ENCODE results near the gene ATP2B1.

Gene ATP2B1

DNA sequence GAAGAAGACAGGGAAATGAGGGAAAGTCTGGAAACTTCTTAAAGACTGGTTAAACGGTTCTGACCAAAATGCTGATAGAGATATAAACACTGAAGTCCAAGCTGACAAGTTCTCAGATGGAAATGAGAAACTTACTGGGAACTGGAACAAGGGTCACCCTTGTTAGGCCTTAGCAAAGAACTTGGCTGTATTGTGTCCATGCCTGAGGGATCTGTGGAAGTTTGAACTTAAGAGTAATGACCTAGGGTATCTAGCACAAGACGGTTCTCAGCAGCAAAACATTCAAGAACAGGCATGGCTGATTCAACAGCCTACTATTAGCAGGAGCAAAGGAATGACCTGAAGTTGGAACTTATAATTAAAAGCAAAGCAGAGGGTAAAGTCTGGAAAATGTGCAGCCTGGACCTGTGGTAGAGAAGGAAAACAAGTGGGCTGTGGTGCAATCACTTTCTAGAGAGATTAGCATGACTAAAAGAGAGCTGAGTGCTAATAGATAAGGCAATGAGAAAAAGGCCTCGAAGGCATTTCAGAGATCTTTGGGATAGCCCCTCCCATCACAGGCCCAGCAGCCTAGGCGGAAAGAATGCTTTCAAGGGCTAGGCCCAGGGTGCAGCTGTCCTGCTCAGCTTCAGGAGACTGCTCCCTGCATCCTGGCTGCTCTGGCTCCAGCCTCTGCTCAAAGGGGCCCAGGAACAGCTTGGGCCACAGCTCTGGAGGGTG lies 60.3 kb downstream of the ATP2B1 start:
- H4K20me1 ChIP-seq (ENCODE audit: control insufficient read depth, insufficient read depth, low read depth, low read length): peaks cover 4% of the 10 kb centered on the region; the same call in 1 of the 2 replicates
- H3F3A ChIP-seq (ENCODE audit: control insufficient read depth, insufficient read depth): no peaks in the 10 kb centered on the region
- H3K27me3 ChIP-seq (ENCODE audit: control insufficient read depth, low read length): no peaks in the 10 kb centered on the region
- H3K4me1 ChIP-seq (ENCODE audit: control insufficient read depth, low read length): no peaks in the 10 kb centered on the region
- peaks cover 97% of the 10 kb centered on the region for H3K79me2 ChIP-seq (ENCODE audit: control insufficient read depth, low read length)
- H3K9me3 ChIP-seq (ENCODE audit: control insufficient read depth, insufficient read depth, low read length): no peaks in the 10 kb centered on the region
- H3K4me2 ChIP-seq (ENCODE audit: low read length): no peak overlapping the region
- peaks cover 77% of the 10 kb centered on the region for H3K36me3 ChIP-seq (ENCODE audit: control insufficient read depth, low read length)
- TF ChIP-seq EZH2phosphoT487 (IDR thresholded peaks at IDR 0.05; ENCODE audit: borderline replicate concordance, low read length): no peak
- TF ChIP-seq, protein P1, sequence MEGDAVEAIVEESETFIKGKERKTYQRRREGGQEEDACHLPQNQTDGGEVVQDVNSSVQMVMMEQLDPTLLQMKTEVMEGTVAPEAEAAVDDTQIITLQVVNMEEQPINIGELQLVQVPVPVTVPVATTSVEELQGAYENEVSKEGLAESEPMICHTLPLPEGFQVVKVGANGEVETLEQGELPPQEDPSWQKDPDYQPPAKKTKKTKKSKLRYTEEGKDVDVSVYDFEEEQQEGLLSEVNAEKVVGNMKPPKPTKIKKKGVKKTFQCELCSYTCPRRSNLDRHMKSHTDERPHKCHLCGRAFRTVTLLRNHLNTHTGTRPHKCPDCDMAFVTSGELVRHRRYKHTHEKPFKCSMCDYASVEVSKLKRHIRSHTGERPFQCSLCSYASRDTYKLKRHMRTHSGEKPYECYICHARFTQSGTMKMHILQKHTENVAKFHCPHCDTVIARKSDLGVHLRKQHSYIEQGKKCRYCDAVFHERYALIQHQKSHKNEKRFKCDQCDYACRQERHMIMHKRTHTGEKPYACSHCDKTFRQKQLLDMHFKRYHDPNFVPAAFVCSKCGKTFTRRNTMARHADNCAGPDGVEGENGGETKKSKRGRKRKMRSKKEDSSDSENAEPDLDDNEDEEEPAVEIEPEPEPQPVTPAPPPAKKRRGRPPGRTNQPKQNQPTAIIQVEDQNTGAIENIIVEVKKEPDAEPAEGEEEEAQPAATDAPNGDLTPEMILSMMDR (IDR thresholded peaks at IDR 0.05; ENCODE audit: low read depth, low read length, poor library complexity, severe bottlenecking): no peak
- H3K9me2 ChIP-seq (replicated peaks; ENCODE audit: control insufficient read depth, low read length): no peaks in the 10 kb centered on the region
- H3K4me3 ChIP-seq (ENCODE audit: low read length): no peak overlapping the region
- H3K27ac ChIP-seq (ENCODE audit: low read depth, low read length): no peak overlapping the region

DNA sequence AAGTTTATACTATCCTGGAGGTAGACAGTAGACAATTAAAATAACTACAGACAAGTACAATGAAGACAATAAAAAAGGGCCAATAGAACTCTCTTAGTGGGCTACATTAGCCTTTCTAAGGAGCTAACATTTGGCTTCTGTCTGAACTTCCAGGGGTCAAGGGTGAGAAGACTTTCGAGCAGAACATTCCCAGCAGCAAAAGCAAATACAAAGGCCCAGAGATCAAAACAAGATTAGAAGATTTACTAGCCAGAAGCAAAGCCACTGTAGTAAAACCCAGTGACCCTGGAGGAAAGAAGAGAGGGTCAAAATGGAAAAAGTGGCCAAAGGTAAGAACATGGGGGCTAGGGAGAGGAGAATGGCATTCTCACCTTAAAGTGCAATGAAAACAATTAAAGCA lies 63.2 kb downstream of the ATP2B1 start:
- no peak overlapping the region for H3K4me2 ChIP-seq (ENCODE audit: low read length)
- H3K36me3 ChIP-seq (ENCODE audit: control insufficient read depth, low read length): peaks cover 80% of the 10 kb centered on the region
- H3K9me3 ChIP-seq (ENCODE audit: control insufficient read depth, insufficient read depth, low read length): no peaks in the 10 kb centered on the region
- H3K27ac ChIP-seq (ENCODE audit: low read depth, low read length): no peak overlapping the region
- H3K27me3 ChIP-seq (ENCODE audit: control insufficient read depth, low read length): no peaks in the 10 kb centered on the region
- H3K79me2 ChIP-seq (ENCODE audit: control insufficient read depth, low read length): peaks cover 94% of the 10 kb centered on the region
- no peaks in the 10 kb centered on the region for H3F3A ChIP-seq (ENCODE audit: control insufficient read depth, insufficient read depth)
- H4K20me1 ChIP-seq (ENCODE audit: control insufficient read depth, insufficient read depth, low read depth, low read length): peaks cover 4% of the 10 kb centered on the region; the same call in 1 of the 2 replicates
- no peaks in the 10 kb centered on the region for H3K9me2 ChIP-seq (replicated peaks; ENCODE audit: control insufficient read depth, low read length)
- no peak for TF ChIP-seq EZH2phosphoT487 (IDR thresholded peaks at IDR 0.05; ENCODE audit: borderline replicate concordance, low read length)
- TF ChIP-seq, protein P1 (IDR thresholded peaks at IDR 0.05; ENCODE audit: low read depth, low read length, poor library complexity, severe bottlenecking): no peak
- H3K4me3 ChIP-seq (ENCODE audit: low read length): no peak overlapping the region
- no peaks in the 10 kb centered on the region for H3K4me1 ChIP-seq (ENCODE audit: control insufficient read depth, low read length)

DNA sequence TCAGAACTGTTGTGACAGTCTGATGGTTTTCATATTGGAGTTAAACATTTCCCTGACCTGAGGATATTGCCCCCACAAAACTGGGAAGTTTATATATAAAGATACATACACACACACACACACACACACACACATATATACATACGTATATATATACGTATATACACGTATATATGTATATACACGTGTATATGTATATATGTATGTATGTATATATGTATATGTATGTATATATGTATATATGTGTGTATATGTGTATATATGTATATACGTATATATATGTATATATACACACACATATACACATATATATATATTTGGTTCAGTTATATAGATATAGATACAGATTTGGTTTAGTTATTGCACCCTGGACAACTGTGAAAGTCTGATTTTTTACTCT lies 65.7 kb downstream of the ATP2B1 start:
- H3K9me3 ChIP-seq (ENCODE audit: control insufficient read depth, insufficient read depth, low read length): no peaks in the 10 kb centered on the region
- no peaks in the 10 kb centered on the region for H3K4me1 ChIP-seq (ENCODE audit: control insufficient read depth, low read length)
- H3K9me2 ChIP-seq (replicated peaks; ENCODE audit: control insufficient read depth, low read length): no peaks in the 10 kb centered on the region
- no peak overlapping the region for H3K27ac ChIP-seq (ENCODE audit: low read depth, low read length)
- H3F3A ChIP-seq (ENCODE audit: control insufficient read depth, insufficient read depth): no peaks in the 10 kb centered on the region
- H4K20me1 ChIP-seq (ENCODE audit: control insufficient read depth, insufficient read depth, low read depth, low read length): peaks cover 4% of the 10 kb centered on the region; the same call in 1 of the 2 replicates
- H3K4me3 ChIP-seq (ENCODE audit: low read length): no peak overlapping the region
- H3K27me3 ChIP-seq (ENCODE audit: control insufficient read depth, low read length): no peaks in the 10 kb centered on the region
- TF ChIP-seq, protein P1 (IDR thresholded peaks at IDR 0.05; ENCODE audit: low read depth, low read length, poor library complexity, severe bottlenecking): no peak
- no peak for TF ChIP-seq EZH2phosphoT487 (IDR thresholded peaks at IDR 0.05; ENCODE audit: borderline replicate concordance, low read length)
- H3K4me2 ChIP-seq (ENCODE audit: low read length): no peak overlapping the region
- H3K79me2 ChIP-seq (ENCODE audit: control insufficient read depth, low read length): peaks cover 77% of the 10 kb centered on the region
- peaks cover 62% of the 10 kb centered on the region for H3K36me3 ChIP-seq (ENCODE audit: control insufficient read depth, low read length)
